HG03139 (cell line): ENCODE measurements around the gene TM2D1.

Experiments used
- ATAC-seq: cut with Tn5 transposase; IDR thresholded peaks from one replicate; pipeline ENCODE4 v1.9.1; 2021; ENCODE audit not compliant: unreplicated experiment

Gene TM2D1

DNA sequence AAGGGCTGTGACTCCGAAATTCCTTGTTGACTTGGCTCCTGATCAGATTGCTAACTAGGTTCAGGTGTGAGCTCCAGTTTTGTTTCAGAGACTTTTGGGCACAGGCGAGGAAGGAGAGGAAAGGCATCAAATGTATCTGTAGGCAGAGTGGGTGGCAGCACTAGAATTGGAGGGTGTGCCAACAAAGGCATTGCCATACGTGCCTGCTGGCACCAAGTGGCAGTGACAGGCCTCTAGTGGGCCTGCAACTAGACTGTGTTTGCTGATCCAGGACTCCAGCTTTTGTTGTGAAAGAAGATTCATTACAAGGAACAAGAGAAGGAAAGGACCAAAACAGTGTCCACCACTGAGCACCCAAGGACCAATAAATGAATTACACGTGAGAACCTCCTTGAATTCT, 79.5 kb downstream of the TM2D1 start:
- ATAC-seq = no peak

DNA sequence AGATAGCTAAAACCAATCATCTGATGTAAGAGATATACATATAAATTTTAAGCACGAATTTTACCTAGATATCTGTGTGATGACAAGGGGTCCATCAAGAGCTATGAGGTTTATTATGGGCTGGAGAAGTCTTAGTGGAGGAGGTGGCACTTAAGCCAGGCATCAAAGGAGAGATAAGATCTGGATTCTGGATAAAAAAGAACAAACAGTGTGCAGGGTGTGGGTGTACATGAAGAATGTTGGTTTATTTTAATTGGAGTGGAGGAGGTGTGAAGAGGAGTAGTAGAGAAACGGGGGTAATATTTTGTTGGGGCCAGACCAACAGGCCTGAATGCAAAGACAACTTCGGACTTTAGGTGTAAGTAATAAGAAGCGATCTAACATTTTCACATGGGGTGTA, 80.6 kb downstream of the TM2D1 start:
- no peak for ATAC-seq

DNA sequence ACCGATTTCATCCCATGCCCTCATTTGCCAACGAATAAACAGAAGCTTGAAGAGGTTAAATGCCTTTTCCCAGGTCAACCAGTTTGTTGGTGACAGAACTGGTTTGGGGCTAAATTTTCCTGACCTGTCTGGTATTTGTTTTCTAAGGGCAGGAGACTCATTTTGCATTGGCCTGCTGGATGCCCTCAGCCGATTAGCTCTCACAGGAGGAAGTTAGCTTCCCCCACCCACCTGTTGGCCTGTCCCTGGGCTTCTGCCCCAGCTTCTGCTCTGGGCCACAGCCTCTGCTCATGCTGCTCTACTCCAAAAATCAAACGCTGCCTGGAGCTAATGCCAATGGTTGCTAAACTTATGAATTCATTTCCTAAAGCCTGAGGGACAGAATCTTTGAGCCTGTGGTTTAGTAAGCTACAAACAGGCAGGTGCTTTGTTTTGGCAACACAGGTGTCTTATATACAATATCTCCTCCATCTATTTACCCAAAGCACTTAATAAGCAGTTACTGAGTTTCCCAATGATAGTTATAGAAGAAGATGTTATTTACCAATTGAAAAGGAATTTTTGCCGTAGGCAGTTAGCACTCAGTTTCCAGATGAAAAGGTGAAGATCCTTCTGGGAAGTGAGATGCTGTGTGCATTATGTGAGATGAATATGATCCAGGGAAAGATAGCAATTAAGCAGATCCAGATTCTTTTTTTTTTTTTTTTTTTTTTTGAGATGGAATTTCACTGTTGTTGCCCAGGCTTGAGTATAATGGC, 82.3 kb downstream of the TM2D1 start:
- ATAC-seq = no peak

DNA sequence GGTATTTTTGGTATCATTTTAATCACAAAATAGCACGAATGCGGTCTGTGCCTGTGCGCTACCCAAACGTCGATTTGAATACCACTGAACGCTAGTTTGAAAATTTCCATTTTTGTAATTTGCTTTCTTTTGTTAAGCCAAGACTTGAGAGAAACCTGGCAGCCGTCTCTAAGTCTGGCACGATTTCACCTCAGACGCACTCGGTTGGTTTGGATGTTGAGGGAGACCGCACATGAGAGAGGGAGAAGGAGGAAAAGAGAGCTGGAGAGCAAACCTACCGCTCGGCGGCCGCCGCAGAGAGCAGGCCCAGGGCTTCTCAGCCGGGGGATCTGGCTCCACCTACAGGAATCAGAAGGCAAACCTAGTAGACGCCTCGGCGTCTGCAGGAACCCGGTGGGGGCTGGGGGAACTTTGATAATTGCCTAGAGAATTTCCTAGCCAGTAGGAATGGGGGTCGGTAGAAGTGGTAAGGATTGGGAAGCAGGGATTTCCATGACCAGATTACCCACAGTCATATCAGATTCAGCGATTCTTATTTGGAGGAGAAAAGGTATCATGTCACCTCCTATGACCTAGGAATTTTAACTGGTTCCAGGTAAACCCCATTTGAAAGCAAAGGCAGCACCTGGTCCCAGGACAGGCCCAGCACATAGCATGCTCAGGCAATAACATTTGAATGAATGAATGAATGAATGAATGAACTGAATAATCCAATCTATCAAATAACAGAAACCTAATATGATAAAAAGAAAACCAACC, 83.2 kb downstream of the TM2D1 start:
- peak; percentile 96 for ATAC-seq

DNA sequence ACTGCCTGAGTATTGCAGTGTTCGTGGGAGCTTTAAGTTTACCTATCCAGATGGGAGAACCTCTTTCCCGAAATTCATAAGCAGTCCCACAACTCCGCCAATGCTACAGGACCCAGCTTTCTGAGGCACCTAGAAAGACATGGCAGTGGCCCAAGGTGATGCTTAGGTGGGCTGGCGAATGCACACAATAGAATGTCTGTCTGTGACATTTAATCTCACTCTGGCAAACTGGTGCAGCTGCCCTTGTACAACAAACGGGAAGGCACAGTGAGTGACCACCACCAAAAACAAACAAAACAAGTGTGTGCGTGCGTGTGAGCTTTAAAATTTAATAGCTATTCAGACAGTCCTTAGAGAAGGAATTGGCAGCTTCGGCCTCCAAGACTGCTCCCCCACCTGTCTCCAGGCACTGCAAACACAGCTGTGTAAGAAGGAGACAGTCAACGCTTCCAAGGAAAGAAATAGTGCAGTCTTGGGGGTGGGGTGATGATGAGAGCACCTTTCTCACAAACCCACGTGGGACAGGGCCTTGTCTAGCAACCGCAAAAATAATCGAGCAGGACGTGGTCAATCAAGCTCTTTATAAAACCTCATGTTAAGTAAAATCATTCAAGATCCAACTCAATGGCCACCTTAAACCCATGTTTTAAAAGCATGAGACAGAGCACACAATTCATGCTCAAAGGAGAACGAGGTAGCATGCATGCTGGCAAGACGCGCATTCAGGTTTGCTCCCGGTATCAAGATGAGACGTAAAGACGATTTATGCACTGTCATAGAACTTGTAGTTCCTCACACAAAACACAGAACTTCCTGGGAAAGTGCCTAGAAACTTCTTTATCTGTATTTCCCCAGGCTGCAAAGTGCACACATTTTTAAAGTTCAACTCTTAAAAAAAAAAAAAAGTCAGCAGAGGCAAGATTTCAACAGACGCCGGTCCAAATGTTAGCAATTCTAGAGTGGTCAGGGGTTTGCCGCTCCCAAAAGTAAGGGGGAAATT, 84.1 kb downstream of the TM2D1 start:
- no peak for ATAC-seq

DNA sequence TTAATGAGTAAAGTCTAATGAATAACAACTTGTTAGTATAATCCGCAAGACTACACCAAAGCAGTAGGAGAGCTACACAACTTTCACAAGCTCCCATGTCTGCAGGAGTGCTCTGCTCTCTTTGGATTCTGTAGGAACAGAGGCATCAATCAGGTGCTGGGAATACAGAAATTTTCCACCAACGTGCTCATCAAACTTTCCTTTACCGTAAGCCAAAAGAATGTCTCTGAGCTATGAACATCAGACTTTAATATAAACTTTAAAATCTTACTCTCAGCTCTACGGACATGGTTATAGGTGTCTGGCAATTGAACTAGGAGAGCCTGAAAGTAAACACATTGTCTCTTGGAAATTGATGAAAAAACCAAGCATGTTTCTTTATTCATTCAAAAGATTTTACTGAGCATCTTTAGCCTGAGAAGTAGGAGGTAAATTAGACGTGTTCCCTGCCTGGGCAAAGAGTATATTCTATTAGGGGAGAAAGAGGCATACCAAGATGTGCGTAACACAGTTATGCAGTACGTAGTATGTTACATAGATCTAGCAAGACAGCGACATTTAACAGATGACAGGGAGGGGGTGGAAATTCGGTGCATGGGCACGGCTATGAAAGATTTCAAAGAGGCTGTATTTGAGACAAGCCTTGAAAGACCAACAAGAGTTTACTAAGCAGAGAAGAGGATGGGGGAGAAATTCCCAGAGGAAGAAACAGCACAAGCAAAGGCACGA, 85.2 kb downstream of the TM2D1 start:
- ATAC-seq = no peak

DNA sequence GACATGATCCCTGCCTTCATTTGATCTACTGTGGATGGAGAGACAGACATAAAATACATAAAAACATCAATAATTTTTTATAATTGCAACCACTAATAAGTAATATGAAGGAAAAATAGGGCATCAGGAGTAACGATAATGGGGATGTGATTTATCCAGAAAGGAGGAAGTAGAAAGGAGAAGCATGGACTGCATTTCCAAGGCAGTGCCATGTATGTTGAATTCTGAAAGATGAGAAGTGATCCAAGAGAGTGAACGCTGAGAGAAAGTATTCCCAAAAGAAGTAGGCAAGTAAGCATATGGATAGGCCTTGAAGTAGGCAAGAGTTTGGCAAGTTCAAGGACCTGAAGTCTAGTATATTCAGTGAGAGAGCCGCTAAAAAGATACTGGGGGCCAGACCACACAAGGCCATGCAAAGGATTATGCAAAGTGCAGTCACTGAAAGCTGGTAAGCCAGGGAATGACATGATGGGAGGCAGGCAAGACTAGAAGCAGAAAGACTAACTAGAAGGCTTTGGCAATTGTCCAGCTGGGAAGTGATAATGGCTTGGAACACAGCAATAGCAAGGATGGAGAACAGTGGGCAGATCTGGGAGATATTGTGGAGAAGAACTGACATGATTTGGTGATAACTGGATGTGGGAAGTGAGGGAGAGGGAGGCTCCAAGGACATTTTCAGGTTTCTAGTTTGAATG, 85.9 kb downstream of the TM2D1 start:
- ATAC-seq = no peak

DNA sequence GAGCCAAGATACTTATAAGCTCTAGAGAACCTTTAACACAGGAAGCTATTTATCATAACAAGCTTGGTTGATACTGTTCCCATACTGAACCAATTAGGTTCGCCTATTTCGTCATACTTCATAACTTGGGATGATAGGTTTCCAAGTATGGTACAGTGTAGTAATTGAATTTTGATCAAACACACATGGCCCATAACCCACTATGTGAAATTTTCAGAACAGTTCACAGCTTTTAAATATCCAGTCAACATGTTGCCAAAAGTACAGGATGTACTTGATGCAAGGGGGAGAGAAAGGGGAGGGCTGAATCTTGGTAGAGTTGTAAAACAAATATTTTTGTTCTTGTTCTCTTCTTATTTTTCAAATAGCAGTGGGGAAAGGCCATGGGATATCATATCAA, 86.6 kb downstream of the TM2D1 start:
- no peak for ATAC-seq

DNA sequence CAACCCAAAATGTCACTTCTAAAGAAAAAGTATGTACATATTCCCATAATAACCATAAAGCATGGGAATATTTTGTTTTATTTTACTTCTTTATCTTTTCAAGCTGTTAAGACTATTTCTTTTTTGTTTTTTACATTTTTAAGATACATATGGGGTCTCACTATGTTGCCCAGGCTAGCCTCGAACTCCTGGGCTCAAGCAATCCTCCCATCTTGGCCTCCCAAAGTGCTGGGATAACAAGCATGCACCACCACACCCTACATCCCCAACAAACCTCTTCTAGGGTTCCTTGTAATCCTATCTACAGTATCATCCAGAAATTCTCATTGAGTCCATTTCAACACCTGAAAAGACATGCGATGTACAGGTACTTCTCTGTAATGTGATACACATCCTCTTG, 87.5 kb downstream of the TM2D1 start:
- no peak for ATAC-seq

DNA sequence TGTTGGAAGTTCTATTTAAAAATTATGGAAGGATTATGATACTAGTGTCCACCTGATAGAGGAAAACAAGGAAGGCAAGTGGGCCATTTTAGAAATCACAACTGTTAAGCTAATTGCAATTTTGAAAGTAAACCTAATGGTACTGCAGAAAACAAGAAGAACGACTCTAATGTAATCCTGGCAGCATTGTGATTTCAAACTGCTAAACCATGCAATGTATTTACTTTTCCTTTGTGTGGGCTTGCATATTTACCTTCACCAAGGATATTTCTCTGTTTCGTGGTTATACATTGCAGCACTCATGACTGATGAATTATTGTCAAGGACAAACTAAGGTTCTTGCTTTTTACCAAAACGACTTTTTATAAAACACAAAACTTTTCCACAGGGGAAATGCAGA, 88.1 kb downstream of the TM2D1 start:
- ATAC-seq = no peak

DNA sequence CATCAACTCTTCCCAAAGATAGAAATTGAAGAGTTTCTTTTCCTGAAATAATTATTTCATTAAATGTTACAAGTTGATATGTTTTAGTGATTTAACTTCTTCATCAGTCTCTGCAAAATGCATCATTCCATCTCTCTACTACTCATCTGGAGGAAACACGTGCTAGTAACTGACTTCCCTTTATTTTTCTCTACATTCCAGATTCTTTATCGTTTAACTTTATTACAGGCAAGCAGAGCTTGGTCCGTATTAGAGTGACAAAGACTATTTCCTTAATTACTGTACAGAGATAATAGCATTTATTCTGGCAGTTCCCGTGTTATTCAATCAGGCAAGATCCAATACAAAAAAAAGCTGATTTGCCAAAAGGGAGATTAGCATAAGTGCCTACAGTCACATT, 88.6 kb downstream of the TM2D1 start:
- ATAC-seq = no peak

DNA sequence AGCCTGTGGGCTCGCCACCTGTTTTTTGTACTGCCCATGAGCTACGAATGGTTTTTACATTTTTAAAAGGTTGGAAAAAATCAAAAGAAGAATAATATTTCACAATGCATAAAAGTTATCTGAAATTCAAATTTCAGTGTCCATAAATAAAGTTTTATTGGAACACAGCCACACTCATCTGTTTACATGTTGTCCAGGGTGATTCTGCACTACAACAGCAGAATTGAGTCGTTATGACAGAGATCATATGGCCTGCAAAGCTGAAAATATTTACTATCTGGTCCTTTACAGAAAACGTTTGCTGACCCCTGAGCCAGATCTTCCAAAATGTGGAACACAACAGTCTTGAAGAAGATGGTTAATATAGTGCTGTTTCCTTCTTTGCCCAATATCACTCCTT, 89.4 kb downstream of the TM2D1 start:
- ATAC-seq = no peak

DNA sequence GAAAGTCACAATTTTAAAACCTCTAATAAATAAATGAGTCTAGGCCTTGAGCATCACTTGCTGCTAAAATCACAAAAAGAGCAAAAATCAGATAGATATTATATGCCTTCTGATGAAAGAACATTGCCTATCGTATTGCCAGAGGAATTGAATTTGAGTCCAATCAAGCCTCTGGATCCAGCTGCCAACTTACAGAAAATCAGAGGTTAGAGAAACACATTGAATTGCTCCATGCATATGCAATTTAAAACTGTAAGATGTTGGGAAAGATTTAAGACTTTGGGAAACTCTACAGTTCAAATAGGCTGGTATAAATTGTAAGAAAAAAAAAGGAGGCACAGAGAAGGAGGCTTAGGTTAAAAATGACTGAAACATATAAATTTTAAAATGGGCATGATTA, 93.5 kb downstream of the TM2D1 start:
- no peak for ATAC-seq
